CD4-positive, alpha-beta T cell treated with Interleukin-6 for 4 hours (primary cell): ENCODE measurements around the gene ARAP1.

Experiments
- DNase-seq: peaks from one replicate; pipeline ENCODE4 v3.0.0-alpha.2; 2020; ENCODE audit warnings: mixed read lengths

ARAP1 gene

GRCh38 chr11:72779495-72780128, 27.4 kb upstream of the ARAP1 start:
- DNase-seq, result no peak

DNA sequence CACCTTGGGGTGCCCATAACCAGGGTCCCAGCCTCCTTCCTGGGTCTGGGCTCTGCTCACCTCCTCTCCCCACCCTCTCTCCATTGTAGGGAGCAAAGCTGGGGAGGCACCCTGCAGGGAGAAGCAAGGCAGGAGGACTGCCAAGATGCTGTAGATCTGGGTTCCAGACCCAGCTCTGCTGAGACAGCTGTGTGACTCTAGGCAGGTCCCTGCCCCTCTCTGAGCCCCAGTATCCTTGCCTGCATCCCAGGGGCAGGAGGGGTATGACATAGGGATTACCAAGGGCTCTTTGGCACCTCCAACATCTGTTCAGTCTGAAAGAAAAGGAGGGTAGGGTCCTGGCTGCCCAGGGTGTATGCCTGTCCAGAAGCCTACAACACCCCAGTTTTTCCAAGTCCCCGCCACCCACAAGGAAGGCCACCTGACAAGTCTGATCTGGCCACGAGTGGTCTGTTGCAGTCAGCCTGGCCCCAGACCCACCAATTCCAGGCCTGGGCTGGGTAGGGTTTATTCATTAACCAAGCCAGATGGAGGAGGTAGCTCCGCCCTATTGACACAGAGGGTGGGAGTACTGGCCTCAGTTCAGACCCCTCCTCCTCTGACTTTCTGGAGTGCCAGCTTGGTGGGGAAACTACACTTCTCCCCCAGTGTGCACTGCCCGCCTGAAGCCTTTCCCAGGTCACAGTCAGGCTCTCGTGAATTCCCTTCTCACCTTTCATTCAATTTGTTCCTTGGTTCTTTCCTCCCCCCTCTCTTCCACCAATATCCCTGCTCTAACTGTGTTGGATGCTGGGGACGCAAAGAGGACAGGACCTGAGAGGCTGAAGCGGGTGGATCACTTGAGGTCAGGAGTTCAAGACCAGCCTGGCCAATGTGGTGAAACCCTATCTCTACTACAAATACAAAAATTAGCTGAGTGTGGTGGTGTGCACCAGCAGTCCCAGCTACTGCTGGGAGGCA, 26.6 kb upstream of the ARAP1 start:
- no peak for DNase-seq

DNA sequence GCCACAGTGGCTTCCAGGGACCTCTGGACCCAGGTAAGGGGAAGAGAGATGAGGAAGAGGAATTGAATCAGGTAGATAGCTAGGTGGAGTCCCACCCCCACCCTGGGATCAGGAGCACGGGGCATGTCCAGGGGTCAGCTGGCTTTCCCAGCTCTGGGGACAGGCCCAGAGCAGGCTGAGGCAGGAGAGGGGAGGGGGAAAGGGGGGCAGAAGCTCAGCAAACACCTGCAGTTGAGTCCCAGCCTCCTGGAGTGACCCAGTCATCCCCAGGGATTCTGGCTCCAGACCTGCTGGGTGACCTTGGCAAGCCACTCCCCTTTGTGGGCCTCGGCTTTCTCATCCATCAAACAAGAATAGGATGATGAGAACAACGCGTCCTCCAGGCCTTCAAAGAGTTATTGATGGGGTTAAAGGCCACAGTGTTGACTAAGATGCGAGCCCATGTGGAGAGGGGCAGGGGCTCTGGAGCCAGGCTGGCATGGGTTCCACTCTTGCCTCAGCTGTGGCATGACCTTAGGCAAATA, 25.6 kb upstream of the ARAP1 start:
- no peak for DNase-seq

GRCh38 chr11:72776844-72777754, 24.9 kb upstream of the ARAP1 start:
- no peak for DNase-seq

GRCh38 chr11:72776117-72776843, 24.1 kb upstream of the ARAP1 start:
- no peak for DNase-seq

GRCh38 chr11:72775288-72776110, 23.3 kb upstream of the ARAP1 start:
- DNase-seq, result no peak

GRCh38 chr11:72774499-72774898, 22.3 kb upstream of the ARAP1 start:
- no peak for DNase-seq

DNA sequence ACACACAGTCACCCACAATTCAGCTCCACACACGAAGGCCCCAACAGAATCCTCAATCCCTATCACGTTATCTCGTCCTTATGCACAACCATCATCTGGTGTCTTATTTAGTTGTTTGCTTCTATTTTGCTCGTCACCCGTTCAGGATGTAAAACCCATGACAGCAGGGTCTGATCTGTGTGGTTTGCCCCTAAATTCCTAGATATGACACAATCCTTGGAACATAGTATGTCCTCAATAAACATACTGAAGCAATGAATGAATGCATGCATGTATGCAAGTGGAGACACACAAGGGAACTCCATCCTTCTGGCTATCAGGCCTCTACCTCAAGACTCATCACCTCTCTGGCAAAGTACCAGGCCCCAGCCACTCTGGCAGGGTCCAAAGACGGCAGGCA, 21.5 kb upstream of the ARAP1 start:
- DNase-seq, result no peak

DNA sequence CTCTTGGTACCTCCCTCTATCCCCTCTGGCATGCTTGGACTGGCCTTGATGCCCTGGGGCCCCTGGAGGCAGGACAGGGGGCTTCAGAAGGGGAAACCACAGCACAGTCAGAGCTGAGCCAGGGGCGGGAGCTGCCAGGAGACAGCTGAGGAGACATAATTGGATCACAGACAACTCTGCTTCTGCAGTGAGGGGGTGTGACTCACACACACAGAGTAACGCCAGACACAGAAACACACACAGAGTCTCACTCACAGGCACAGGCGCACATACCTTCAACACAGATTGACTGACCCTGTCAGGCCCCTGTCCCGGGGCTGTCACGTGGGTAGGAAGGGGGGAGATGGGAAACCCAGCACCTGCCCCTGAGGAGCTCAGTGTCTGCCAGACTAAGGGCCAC, 21.1 kb upstream of the ARAP1 start:
- no peak for DNase-seq

DNA sequence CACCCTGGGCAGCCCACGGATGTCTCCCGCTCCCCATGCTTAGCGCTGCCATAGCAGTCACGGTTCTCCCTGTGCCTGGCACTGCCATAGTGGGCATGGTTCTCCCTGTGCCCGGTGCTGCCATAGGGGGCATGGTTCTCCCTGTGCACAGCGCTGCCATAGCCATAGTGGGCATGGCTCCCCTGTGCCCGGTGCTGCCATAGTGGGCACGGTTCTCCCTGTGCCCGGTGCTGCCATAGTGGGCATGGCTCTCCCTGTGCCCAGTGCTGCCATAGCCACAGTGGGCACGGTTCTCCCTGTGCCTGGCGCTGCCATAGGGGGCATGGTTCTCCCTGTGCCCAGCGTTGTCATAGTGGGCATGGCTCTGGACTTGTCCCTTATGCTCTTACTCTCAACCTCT, 19.9 kb upstream of the ARAP1 start:
- no peak for DNase-seq

GRCh38 chr11:72771507-72771906, 19.3 kb upstream of the ARAP1 start:
- no peak for DNase-seq

DNA sequence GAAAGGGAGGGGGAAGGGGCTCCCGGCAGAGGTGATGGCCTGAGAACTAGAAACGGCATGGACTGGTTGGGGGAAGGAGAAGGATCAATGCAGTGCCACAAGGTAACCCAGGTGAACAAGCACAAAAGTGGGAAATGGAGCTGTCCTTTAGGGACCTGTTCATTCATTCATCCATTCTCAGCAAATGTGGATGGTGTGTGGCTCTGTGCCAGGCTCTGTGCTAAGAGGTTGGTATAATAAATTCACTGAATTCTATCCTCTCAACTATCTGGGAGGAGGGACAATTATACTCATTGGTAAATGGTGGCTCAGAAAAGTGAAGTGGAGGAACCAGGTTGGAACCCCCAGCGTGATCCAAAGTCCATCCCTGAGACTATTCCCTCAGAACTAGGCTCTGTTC, 18.6 kb upstream of the ARAP1 start:
- no peak for DNase-seq

GRCh38 chr11:72769680-72770079, 17.5 kb upstream of the ARAP1 start:
- DNase-seq, result no peak

- DNase-seq, result no peak
Measured at GRCh38 chr11:72768581-72768980, 16.4 kb upstream of the ARAP1 start.

DNA sequence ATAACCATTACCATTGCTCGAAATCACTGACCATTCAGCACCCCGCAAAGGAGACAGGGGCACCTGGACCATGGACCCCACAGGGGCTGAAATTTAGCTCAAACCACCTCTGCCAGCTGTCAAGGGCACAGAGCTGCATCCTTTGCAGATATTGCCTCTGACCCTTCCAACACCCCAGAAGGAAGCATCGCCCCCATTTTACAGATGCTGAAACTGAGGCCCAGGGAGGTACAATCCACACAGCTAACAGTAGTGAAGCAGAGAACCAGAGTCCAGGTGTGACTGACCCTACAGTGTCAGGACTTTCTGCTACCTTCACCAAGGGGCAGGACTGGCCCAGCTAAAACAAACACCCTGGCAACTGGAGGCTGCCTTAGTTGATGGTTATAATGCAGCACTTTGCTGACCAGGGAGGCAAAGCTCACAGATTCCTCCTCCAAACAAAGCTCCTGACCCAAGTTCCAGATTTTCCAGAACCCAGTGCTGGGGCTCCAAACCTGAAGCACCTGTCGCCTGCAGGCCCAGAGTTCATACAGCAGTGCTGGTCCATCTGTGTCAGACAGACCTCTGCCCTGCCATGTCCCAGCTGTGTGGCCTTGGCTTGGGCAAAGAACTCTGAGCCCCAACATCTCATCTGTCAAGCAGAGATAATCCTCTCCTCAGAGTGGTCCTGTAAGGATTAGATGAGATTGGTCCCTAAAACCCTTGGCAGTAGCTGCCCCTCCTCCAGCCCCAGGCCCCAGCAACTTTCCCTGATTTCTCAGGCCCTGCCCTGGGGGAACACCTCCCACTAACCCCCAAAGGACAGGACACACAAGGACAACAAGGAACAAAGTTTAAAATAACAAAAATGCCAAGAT, 15.2 kb upstream of the ARAP1 start:
- DNase-seq, result no peak

DNA sequence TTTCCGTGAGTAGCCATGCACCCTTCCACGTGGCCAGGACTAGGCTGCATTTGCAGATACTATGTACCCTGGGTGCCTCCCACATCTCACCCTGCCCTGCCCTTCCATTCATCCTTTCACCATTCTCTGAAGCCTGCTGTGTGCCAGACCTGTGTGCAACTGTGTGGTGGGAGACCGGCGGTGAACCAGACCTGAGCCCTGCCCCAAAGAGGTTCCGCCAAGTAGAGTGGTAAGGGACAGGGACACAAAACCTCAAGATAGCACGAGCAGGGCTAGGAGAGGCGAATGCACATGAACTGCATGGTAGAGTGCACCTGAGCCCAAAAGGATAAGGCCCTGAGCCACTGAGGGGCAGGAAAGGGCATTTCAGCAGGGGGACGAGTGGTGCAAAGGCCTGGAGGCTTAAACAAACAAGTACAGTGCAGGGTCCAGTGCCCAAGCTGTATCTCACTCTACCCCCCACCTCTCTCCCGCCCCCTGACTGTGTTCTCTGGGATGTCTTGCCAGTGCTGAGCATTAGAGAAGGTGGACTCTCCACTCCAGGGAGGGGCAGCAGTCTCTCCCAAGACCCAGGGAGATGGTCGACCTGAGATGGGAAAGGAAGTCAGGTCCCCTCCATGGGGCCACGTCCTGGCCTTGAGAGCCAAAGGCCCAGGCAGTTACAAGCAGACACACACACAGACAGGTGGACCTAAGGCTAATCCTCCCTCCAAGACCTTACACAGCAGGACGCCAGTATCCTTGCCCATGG, 14.1 kb upstream of the ARAP1 start:
- DNase-seq, result no peak

GRCh38 chr11:72764503-72764902, 12.3 kb upstream of the ARAP1 start:
- DNase-seq, result no peak

DNA sequence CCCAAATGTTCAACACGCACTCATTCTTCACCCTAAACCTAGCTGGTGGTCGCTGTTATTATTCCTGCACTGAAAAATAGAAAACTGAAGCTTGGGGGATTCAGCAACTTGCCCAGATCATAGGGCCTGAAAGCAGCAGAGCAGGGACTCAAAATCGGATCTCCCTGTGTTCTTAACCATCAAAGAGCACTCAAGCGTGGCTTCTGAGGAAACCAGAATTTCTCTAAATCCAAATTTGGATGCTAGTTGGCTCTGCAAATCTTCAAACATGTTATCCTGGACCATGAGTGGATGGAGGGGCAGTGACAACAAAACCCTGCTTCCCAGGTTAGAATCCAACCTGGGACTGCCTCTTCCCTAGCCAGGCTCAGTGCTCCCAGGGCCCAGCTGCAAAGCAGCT, 11.6 kb upstream of the ARAP1 start:
- no peak for DNase-seq

DNA sequence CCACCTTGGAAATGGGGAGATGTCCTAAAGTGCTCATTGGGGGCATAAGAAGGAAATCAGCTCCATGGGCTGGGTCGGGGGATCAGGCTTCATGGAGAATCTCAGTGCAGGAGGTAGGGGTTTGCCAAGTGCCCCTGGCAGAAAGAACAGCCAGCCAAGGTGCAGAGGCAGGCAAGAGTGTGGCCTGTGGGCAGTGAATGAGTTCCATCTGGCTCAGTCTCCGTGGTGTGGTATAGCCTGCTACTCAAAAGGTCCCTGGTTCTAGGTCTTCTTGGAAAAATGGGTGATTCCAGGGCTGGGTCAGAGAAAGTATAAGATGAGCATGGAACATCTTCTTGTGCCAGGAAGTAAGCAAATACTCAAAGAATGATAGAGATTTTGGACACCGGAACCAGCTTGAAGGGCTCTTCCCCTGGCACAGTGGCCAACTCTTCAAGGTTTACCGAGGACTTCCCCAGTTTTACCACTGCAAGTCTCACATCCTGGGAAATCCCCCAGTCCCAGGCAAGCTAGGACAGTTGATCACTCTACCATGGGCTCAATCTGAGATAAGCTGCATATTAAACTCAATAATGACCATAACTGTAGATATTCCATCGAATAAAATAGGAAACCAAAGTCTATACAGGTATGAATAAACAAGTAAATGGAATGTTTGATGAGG, 10.6 kb upstream of the ARAP1 start:
- DNase-seq, result no peak
